ENCODE data around the gene P3R3URF.

DNA sequence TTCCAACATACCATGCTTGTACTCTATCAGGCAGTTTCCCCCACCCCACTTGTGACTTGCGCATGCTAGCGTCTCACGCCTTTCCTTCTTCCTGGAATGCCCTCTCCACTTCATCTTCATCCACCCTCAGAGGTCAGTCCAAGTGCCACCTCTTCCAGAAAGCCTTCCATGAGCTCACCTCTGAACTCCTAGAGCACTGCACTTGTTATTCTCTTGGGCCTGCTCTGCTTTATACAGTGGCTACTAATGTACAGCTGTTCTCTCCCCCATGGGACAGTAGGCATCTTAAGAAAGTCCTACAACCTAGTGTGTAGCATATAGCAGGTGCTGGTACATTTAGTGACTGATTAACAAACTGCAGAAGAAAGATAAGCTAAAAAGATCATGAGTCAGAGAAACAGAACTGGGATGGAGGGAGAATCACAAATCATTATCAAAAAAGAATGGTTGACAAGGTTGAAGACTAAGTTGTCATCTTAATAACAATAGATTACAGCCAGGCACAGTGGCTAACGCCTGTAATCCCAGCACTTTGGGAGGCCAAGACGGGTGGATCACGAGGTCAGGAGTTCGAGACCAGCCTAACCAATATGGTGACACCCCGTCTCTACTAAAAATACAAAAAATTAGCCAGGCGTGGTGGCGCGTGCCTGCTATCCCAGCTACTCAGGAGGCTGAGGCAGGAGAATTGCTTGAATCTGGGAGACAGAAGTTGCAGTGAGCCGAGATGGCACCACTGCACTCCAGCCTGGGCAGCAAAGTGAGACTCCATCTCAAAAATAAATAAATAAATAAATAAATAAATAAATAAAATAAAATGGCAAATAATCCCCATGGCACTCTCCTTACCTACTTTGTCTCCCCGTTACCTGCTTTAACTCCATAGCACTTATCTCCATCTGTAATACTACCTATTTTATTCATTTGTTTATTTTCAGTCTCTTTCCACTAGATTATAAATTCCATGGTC, 17.7 kb downstream of the P3R3URF start:
- TF ChIP-seq, protein P1, sequence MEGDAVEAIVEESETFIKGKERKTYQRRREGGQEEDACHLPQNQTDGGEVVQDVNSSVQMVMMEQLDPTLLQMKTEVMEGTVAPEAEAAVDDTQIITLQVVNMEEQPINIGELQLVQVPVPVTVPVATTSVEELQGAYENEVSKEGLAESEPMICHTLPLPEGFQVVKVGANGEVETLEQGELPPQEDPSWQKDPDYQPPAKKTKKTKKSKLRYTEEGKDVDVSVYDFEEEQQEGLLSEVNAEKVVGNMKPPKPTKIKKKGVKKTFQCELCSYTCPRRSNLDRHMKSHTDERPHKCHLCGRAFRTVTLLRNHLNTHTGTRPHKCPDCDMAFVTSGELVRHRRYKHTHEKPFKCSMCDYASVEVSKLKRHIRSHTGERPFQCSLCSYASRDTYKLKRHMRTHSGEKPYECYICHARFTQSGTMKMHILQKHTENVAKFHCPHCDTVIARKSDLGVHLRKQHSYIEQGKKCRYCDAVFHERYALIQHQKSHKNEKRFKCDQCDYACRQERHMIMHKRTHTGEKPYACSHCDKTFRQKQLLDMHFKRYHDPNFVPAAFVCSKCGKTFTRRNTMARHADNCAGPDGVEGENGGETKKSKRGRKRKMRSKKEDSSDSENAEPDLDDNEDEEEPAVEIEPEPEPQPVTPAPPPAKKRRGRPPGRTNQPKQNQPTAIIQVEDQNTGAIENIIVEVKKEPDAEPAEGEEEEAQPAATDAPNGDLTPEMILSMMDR (conservative IDR thresholded peaks at IDR 0.05; ENCODE audit: low read length), result no peak
- no peak for TF ChIP-seq EZH2phosphoT487 (IDR thresholded peaks at IDR 0.05; ENCODE audit: borderline replicate concordance)

Data from Loucy (cell line).